HepG2 (cell line): ENCODE measurements around the gene TNNI3. TPM values are rescaled to one million over a fixed set of nuclear protein-coding genes. Genes with fewer than 3 reads are reported as not detected.
A peak's percentile ranks its signal among the peaks of the same experiment; 100 is the strongest.

ENCODE experiments used
- KLF6 ChIP-seq: IDR thresholded peaks from 2 replicates; pipeline ENCODE4 v1.8.0; 2016; ENCODE audit warnings: missing biosample characterization, missing genetic modification reagents
- NFYB ChIP-seq: sonication (generic); formaldehyde crosslinking; IDR thresholded peaks from 2 replicates; pipeline ENCODE4 v1.4.0; 2020; ENCODE audit warnings: missing genetic modification reagents
- NRL ChIP-seq: sonication (generic); formaldehyde crosslinking; IDR thresholded peaks from 2 replicates; pipeline ENCODE4 v1.5.0; 2020; ENCODE audit warnings: missing genetic modification reagents, mild to moderate bottlenecking, moderate library complexity, borderline replicate concordance
- YEATS4 ChIP-seq: sonication (generic); formaldehyde crosslinking; IDR thresholded peaks from 2 replicates; pipeline ENCODE4 v1.4.0; 2020; ENCODE audit warnings: missing genetic modification reagents, borderline replicate concordance
- ZBTB39 ChIP-seq: sonication (generic); formaldehyde crosslinking; IDR thresholded peaks from 2 replicates; pipeline ENCODE4 v1.5.0; 2020; ENCODE audit warnings: missing genetic modification reagents
- ZNF160 ChIP-seq: sonication (generic); formaldehyde crosslinking; IDR thresholded peaks from 2 replicates; pipeline ENCODE4 v1.8.0; 2022; ENCODE audit warnings: mild to moderate bottlenecking, inconsistent platforms, missing genetic modification reagents
- ZNF513 ChIP-seq: sonication (generic); formaldehyde crosslinking; conservative IDR thresholded peaks from 2 replicates; pipeline ENCODE4 v1.5.0; 2020; ENCODE audit warnings: missing genetic modification reagents
- ZNF724P ChIP-seq: sonication (generic); formaldehyde crosslinking; IDR thresholded peaks from 2 replicates; pipeline ENCODE4 v1.8.0; 2022; ENCODE audit warnings: missing genetic modification reagents, borderline replicate concordance
- ZNF879 ChIP-seq: sonication (generic); formaldehyde crosslinking; IDR thresholded peaks from 2 replicates; pipeline ENCODE4 v1.8.1; 2023; ENCODE audit warnings: missing genetic modification reagents
- polyA plus RNA-seq, 8 experiments: library from polyadenylated mRNA; depleted of rRNA in 3 of 8; stranded (reverse) in 7 of 8; unstranded in 1 of 8; fragments of >200 nt; fragmentation: Illumina TruSeq in 4 of 8; extraction: Trizol in 4 of 8; gene quantifications; 2 replicates each; pipeline versions ENCODE4 v1.2.1 to v1.2.3, GENCODE V29; 2011 to 2016; ENCODE audit warnings: low read depth in 4 of 8, missing spikeins in 1 of 8, mixed read lengths in 1 of 8; ENCODE audit not compliant: insufficient read depth in 1 of 8
- total RNA-seq, 5 experiments: library from RNA; depleted of rRNA; stranded (reverse); fragments of >200 nt; fragmentation: Illumina TruSeq; extraction: Trizol; gene quantifications; 2 replicates each; pipeline ENCODE4 v1.2.3, GENCODE V29; 2016; ENCODE audit warnings: low read depth in 1 of 5
- TF ChIP-seq, protein P1 (sequence below): sonication (generic); formaldehyde crosslinking; IDR thresholded peaks from 2 replicates; pipeline ENCODE4 v1.4.0; 2020; ENCODE audit warnings: missing genetic modification reagents
- TF ChIP-seq, protein P2 (sequence below): sonication (generic); formaldehyde crosslinking; IDR thresholded peaks from 2 replicates; pipeline ENCODE4 v1.5.1; 2020; ENCODE audit warnings: missing genetic modification reagents, mild to moderate bottlenecking, borderline replicate concordance
- TF ChIP-seq, protein P3 (sequence below): sonication (generic); formaldehyde crosslinking; IDR thresholded peaks from 2 replicates; pipeline ENCODE4 v1.4.0; 2020; ENCODE audit warnings: missing genetic modification reagents
- TF ChIP-seq, protein P4 (sequence below): sonication (generic); formaldehyde crosslinking; conservative IDR thresholded peaks from 2 replicates; pipeline ENCODE4 v1.4.0; 2020; ENCODE audit warnings: missing genetic modification reagents

TNNI3 gene
- total and polyA plus RNA-seq, 2 of the 13 experiments (the other 11 are each of a cell fraction or from before 2014, with no cell fraction given): 3.5 to 3.7 TPM

- TF ChIP-seq, protein P1, sequence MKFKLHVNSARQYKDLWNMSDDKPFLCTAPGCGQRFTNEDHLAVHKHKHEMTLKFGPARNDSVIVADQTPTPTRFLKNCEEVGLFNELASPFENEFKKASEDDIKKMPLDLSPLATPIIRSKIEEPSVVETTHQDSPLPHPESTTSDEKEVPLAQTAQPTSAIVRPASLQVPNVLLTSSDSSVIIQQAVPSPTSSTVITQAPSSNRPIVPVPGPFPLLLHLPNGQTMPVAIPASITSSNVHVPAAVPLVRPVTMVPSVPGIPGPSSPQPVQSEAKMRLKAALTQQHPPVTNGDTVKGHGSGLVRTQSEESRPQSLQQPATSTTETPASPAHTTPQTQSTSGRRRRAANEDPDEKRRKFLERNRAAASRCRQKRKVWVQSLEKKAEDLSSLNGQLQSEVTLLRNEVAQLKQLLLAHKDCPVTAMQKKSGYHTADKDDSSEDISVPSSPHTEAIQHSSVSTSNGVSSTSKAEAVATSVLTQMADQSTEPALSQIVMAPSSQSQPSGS (CRISPR knock-in tag): peak; percentile 43
- TF ChIP-seq ZNF724P (CRISPR knock-in tag): peak; percentile 26; the same call in 1 of the 2 replicates
- TF ChIP-seq, protein P2, sequence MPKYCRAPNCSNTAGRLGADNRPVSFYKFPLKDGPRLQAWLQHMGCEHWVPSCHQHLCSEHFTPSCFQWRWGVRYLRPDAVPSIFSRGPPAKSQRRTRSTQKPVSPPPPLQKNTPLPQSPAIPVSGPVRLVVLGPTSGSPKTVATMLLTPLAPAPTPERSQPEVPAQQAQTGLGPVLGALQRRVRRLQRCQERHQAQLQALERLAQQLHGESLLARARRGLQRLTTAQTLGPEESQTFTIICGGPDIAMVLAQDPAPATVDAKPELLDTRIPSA (CRISPR knock-in tag): no peak
- TF ChIP-seq, protein P3, sequence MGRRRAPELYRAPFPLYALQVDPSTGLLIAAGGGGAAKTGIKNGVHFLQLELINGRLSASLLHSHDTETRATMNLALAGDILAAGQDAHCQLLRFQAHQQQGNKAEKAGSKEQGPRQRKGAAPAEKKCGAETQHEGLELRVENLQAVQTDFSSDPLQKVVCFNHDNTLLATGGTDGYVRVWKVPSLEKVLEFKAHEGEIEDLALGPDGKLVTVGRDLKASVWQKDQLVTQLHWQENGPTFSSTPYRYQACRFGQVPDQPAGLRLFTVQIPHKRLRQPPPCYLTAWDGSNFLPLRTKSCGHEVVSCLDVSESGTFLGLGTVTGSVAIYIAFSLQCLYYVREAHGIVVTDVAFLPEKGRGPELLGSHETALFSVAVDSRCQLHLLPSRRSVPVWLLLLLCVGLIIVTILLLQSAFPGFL: no peak
- TF ChIP-seq, protein P4, sequence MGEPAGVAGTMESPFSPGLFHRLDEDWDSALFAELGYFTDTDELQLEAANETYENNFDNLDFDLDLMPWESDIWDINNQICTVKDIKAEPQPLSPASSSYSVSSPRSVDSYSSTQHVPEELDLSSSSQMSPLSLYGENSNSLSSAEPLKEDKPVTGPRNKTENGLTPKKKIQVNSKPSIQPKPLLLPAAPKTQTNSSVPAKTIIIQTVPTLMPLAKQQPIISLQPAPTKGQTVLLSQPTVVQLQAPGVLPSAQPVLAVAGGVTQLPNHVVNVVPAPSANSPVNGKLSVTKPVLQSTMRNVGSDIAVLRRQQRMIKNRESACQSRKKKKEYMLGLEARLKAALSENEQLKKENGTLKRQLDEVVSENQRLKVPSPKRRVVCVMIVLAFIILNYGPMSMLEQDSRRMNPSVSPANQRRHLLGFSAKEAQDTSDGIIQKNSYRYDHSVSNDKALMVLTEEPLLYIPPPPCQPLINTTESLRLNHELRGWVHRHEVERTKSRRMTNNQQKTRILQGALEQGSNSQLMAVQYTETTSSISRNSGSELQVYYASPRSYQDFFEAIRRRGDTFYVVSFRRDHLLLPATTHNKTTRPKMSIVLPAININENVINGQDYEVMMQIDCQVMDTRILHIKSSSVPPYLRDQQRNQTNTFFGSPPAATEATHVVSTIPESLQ (CRISPR knock-in tag): 0 out of 2 replicates have a peak, but pooled peaks have one; percentile 75
- TF ChIP-seq ZNF160 (CRISPR knock-in tag): no peak
- peak; percentile 66; the same call in 1 of the 2 replicates for TF ChIP-seq YEATS4
- no peak; the same call in 1 of the 2 replicates for TF ChIP-seq NFYB (CRISPR knock-in tag)
- TF ChIP-seq NRL: peak; percentile 69; the same call in 1 of the 2 replicates
- no peak for TF ChIP-seq ZNF513 (CRISPR knock-in tag)
- no peak for TF ChIP-seq ZNF879
- no peak for TF ChIP-seq ZBTB39 (CRISPR knock-in tag)
- no peak for TF ChIP-seq KLF6 (CRISPR knock-in tag)
These were observed 49.4 kb upstream of the TNNI3 start (continued) for GRCh38 chr19:55206664-55207500.
